DOHH2 (cell line): Measurements from ENCODE around the gene SEPSECS.
"Not testable (repeated sequence)": the region's sequence is repeated elsewhere in the genome, so short reads cannot be mapped to it uniquely, and the experiment has no call there.

Source experiments
- H3F3A ChIP-seq: fragments of 200-600 bp; sonication (generic), shearing (Covaris generic); 2 replicates; pipeline ENCODE4 v1.6.0; 2016; ENCODE audit warnings: antibody characterized with exemption, mild to moderate bottlenecking; ENCODE audit not compliant: control insufficient read depth, insufficient read depth
- H3K27ac ChIP-seq: fragments of 200-600 bp; sonication (generic); 2 replicates; pipeline ENCODE4 v1.5.1; 2014; ENCODE audit warnings: low read depth, mild to moderate bottlenecking, low read length, moderate library complexity
- H3K27me3 ChIP-seq: fragments of 200-600 bp; sonication (generic); 2 replicates; pipeline ENCODE4 v1.6.1; 2014; ENCODE audit warnings: mild to moderate bottlenecking, low read length, mixed read lengths; ENCODE audit not compliant: control insufficient read depth
- H3K36me3 ChIP-seq: fragments of 200-600 bp; sonication (generic); 2 replicates; pipeline ENCODE4 v1.6.1; 2014; ENCODE audit warnings: mild to moderate bottlenecking, low read length, moderate library complexity, mixed read lengths; ENCODE audit not compliant: control insufficient read depth
- H3K4me1 ChIP-seq: fragments of 200-600 bp; sonication (generic); 2 replicates; pipeline ENCODE4 v1.6.1; 2014; ENCODE audit warnings: mild to moderate bottlenecking, low read length, mixed read lengths; ENCODE audit not compliant: control insufficient read depth
- H3K4me2 ChIP-seq: fragments of 200-600 bp; sonication (generic); 2 replicates; pipeline ENCODE4 v1.6.0; 2014; ENCODE audit warnings: mild to moderate bottlenecking, low read length, moderate library complexity
- H3K4me3 ChIP-seq: fragments of 200-600 bp; sonication (generic); 2 replicates; pipeline ENCODE4 v1.5.1; 2014; ENCODE audit warnings: mild to moderate bottlenecking, low read length, mixed read lengths
- H3K79me2 ChIP-seq: fragments of 200-600 bp; sonication (generic); 2 replicates; pipeline ENCODE4 v1.6.1; 2014; ENCODE audit warnings: mild to moderate bottlenecking, low read length, mixed read lengths; ENCODE audit not compliant: control insufficient read depth
- H3K9me2 ChIP-seq: fragments of 200-600 bp; sonication (generic); replicated peaks from 2 replicates; pipeline ENCODE4 v1.6.1; 2014; ENCODE audit warnings: mild to moderate bottlenecking, low read length, mixed read lengths; ENCODE audit not compliant: control insufficient read depth
- H3K9me3 ChIP-seq: fragments of 200-600 bp; sonication (generic); 2 replicates; pipeline ENCODE4 v1.6.1; 2014; ENCODE audit warnings: antibody characterized with exemption, low read length, mixed read lengths; ENCODE audit not compliant: control insufficient read depth, insufficient read depth
- H4K20me1 ChIP-seq: fragments of 200-600 bp; sonication (generic); 2 replicates; pipeline ENCODE4 v1.6.0; 2014; ENCODE audit warnings: low read depth, mild to moderate bottlenecking, antibody characterized with exemption, low read length, moderate library complexity; ENCODE audit not compliant: control insufficient read depth, insufficient read depth
- CTCF ChIP-seq: fragments of 200-600 bp; sonication (generic); IDR thresholded peaks from one replicate; pipeline ENCODE4 v1.5.1; 2014; ENCODE audit warnings: antibody characterized with exemption, mild to moderate bottlenecking, low read depth, low read length; ENCODE audit not compliant: poor library complexity, severe bottlenecking
- EZH2phosphoT487 ChIP-seq: fragments of 200-600 bp; sonication (generic); IDR thresholded peaks from 2 replicates; pipeline ENCODE4 v1.6.1; 2017; ENCODE audit warnings: borderline replicate concordance, mild to moderate bottlenecking, antibody characterized with exemption, low read length, moderate library complexity, mixed read lengths

The SEPSECS gene

GRCh38 chr4:25085671-25086070, 74.6 kb downstream of the SEPSECS start:
- Histone ChIP-seq H3K9me3 (no peaks in the 10 kb centered on the region), H3K4me2 (no peak overlapping the region), H3K27me3 (no peaks in the 10 kb centered on the region), H3K4me1 (no peaks in the 10 kb centered on the region), H3K9me2 (no peaks in the 10 kb centered on the region), H3K36me3 (no peaks in the 10 kb centered on the region), H3K4me3 (no peak overlapping the region), H4K20me1 (no peaks in the 10 kb centered on the region), H3K79me2 (no peaks in the 10 kb centered on the region), H3F3A (no peaks in the 10 kb centered on the region), H3K27ac (no peak overlapping the region)
- no peak for TF ChIP-seq EZH2phosphoT487
- no peak for TF ChIP-seq CTCF

GRCh38 chr4:25083441-25083840, 76.8 kb downstream of the SEPSECS start:
- H3K27ac ChIP-seq, H3K9me2 ChIP-seq, H3K4me2 ChIP-seq, H3K27me3 ChIP-seq, H4K20me1 ChIP-seq, H3K4me3 ChIP-seq, H3K79me2 ChIP-seq, H3F3A ChIP-seq, H3K9me3 ChIP-seq, H3K36me3 ChIP-seq, H3K4me1 ChIP-seq: not testable (repeated sequence)

GRCh38 chr4:25081866-25082471, 78.3 kb downstream of the SEPSECS start:
- 0 out of 2 replicates have a peak, but pooled peaks cover 2% of the 10 kb centered on the region for H3K27me3 ChIP-seq

More at GRCh38 chr4:25081866-25082471, 78.3 kb downstream of the SEPSECS start:
- H3K36me3 ChIP-seq = no peaks in the 10 kb centered on the region
- H3K4me2 ChIP-seq = no peak overlapping the region
- no peaks in the 10 kb centered on the region for H4K20me1 ChIP-seq
- H3K9me3 ChIP-seq = no peaks in the 10 kb centered on the region
- H3K4me3 ChIP-seq = no peak overlapping the region
- no peaks in the 10 kb centered on the region for H3K79me2 ChIP-seq
- H3K27ac ChIP-seq = no peak overlapping the region
- no peak for TF ChIP-seq CTCF
- no peak for TF ChIP-seq EZH2phosphoT487
- H3K4me1 ChIP-seq = no peaks in the 10 kb centered on the region
- H3K9me2 ChIP-seq = no peaks in the 10 kb centered on the region
- no peaks in the 10 kb centered on the region for H3F3A ChIP-seq
